ENCODE results near the gene FHIP1B.
"Not testable (repeated sequence)": the region's sequence is repeated elsewhere in the genome, so short reads cannot be mapped to it uniquely, and the experiment has no call there.

The FHIP1B gene

GRCh38 chr11:6234387-6235107, at the start of gene FHIP1B:
Gene FHIP1B (minus strand): TSS chr11:6234636. CDS start chr11:6224516, 10,120 bp downstream.
- DNase-seq = peak; percentile 91

DNA sequence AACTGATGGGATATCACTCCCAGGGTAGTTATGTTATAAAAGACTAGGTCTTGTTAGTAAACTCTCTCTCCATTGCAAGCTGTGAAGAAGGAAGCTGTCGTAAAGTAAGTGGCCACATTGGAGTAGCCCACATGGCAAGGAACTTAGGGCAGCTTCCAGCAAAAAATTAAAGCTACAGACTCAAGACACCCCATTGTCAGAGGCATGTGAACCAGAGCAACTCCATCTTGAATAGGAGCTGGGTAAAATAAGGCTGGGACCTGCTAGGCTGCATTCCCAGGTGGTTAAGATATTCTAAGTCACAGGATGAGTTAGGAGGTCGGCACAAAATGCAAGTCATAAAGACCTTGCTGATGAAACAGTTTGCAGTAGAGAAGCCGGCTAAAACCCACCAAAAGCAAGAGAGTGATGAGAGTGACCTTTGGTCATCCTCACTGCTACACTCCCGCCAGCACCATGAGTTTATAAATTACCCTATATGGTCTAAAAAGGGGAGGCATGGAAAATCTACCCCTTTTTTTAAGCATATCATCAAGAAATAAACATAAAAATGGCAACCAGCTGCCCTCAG, 49.1 kb upstream of the FHIP1B start:
- no peak for DNase-seq

- not testable (repeated sequence) for DNase-seq
Measured at GRCh38 chr11:6280809-6281208, 46.4 kb upstream of the FHIP1B start.

- DNase-seq = no peak
Measured at GRCh38 chr11:6273188-6273587, 38.8 kb upstream of the FHIP1B start.

DNA sequence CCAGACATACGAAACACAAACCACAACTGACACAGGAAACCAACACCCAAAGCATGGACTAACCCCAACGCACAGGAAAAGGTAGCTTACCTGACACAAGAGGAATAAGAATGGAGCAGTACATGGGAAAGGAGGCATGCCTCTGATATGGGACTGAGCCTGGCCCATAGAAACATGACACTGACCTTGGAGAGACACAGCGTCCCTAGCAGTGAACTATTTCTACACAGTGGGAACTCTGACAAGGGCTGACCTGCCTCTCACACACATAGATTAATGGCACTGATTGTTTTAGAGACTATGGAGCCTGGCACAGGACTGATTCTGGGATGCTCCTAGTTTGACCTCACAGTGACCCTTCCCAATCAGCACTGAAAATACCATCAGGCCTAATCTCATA, 37.2 kb upstream of the FHIP1B start:
- no peak for DNase-seq

DNA sequence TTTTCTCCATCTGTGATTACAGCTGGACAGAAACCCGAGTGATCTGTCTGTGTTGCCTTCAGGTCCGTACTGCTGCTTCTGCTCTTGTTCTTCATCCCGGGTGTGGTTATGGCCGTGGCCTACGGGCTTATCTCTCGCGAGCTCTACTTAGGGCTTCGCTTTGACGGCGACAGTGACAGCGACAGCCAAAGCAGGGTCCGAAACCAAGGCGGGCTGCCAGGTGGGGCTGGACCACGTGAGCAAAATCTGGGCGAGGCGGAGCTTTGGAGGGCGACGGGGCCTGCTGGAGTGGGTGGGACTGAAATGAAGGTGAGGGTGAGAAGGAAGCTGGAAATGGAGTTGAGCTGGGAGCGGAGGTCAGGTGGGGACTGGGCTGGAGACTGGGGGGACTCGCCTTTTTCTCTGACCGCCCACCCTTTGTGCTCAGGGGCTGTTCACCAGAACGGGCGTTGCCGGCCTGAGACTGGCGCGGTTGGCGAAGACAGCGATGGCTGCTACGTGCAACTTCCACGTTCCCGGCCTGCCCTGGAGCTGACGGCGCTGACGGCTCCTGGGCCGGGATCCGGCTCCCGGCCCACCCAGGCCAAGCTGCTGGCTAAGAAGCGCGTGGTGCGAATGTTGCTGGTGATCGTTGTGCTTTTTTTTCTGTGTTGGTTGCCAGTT, 36.3 kb upstream of the FHIP1B start:
- DNase-seq = no peak

DNA sequence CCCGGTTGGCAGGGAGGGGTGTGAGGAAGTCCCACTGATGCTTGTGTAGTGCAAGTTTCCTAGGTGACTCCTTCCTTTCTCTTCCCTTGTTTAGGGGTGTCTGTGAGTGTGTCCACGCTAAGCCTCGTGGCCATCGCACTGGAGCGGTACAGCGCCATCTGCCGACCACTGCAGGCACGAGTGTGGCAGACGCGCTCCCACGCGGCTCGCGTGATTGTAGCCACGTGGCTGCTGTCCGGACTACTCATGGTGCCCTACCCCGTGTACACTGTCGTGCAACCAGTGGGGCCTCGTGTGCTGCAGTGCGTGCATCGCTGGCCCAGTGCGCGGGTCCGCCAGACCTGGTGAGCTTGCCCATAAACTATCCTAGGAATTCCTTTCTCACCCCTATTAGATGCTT, 35.6 kb upstream of the FHIP1B start:
- no peak for DNase-seq

DNA sequence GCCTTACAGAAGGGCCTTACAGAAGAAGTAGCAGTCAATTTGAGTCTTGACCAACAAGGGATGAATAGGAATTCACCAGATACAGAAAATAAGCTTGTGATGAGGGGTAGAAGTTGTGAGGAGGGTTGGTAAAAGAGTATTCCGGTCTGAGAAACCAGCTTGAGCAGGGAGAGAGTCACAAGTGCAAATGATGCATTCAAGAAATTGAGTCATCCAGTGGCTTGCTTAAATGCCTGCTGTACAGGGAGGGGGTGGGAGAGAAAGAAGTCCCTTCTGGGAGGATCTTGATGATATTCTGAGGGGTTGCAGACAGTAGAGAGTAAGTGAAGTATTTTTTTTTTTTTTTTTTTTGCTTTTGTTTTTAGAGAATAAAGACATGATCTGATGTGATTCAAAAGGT, 34.4 kb upstream of the FHIP1B start:
- no peak for DNase-seq

DNA sequence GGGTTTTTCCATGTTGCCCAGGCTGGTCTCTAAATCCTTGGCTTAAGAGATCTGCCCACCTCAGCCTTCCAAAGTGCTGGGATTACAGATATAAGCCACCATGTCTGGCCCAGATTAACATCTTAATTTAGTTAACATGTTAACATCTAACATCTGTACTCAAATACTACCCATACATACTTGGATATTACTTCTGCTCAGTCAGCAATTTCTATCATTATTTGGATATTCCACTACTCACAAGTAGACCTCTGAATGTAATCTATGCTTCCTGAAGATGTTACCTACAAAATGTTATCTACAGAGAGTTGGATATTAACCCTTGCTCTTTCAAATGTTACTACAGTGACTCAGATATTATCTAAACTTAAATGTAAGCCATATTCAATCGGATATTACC, 29.2 kb upstream of the FHIP1B start:
- DNase-seq = no peak

DNA sequence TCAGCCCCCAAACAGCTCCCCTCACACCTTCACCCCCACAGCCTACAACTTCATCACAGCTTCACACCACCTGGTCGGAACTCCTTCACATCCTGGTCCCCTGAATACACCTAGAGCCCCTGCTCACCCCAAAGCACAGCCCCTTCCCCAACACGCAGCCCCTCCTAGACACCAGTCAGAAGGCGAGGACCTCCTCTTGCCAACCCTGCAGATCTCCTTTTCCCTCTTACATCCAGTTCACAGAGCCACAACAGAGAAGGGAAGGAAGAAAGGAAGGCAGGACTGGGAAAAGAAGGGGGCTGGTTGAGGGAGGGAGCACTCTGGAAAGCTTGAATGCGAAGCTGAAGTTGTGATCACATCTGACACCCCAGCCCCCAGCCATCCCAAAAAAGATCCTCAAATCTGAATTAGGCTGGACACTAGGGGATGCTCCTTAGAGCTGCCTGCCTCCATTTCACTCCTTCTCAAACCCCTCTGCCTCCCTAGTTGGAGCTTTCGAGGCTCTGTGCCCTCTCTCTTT, 25.8 kb upstream of the FHIP1B start:
- no peak for DNase-seq

- no peak for DNase-seq
Measured at GRCh38 chr11:6258571-6259081, 24.2 kb upstream of the FHIP1B start.

DNA sequence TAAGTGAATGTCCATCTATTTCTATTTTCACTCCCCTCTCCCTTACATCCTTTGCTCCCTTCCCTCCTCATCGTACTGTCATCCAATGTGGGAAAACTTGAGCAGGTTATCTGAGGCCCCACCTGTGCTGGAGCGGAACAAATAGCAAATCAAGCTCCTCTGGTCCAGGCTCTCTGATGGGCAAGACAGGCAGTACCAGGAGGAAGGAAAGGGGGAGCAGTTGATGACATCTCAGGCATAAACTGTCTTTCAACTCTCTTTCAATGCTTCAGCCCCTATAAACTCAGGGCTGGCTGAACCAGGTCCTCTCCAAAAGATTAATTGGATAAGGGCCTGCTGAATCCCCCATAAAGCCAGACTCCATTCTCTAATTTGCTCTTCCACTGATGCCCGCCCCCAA, 23.7 kb upstream of the FHIP1B start:
- DNase-seq = no peak

GRCh38 chr11:6253197-6253596, 18.8 kb upstream of the FHIP1B start:
- DNase-seq = no peak

DNA sequence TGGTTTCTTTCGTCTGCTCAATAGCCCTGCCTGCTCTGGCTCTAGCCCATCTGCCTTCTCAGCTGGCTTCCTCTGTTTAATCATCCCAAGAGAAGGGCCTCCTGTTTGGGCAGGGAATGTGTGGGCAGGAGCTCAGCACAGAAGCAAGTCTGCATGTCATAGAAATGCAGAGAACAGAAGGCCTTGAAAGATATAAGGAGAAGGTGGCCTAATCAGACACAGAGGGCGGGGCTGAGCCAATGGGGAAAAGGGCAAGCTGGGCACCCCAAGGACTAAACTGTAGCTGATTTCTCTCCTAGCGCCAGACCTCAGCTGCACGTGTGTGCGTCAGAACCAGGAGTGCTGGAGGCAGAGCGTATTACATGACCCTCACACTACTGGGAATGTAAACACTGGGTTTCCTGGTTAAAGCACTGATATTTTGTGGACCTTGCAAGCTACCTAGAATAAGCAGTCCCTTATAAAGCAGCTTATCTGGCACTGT, 17.6 kb upstream of the FHIP1B start:
- no peak for DNase-seq

DNA sequence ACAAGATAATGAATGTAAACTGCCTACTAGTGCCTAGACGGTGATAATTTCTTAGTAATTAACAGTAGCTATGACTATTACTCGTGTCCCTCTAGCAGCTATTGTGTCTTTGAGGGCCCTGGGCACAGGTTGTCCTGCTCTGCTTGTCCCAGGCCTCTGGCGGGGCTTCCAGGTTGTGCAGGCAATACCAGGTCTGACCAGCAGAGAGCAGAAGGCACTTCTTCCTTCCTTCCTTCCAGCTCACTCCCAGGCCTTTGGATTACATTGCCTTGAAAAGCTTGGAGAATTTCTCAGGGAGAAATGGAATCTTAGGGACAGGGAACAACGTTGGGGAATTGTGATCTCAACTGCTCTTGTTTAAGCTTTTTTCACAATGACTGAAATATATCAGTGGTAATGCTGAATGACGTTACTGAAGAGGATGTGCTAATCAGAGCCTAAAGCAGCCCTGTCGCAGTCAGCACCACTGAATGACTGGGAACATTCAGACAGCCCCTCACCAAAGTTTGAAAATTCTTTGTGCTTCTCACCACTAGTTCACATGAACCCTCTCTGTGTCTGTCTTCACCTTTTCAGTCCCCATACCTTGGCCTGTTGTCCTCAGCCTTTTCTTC, 16.8 kb upstream of the FHIP1B start:
- DNase-seq = no peak

- DNase-seq = no peak
Measured at GRCh38 chr11:6249770-6250555, 15.5 kb upstream of the FHIP1B start.

DNA sequence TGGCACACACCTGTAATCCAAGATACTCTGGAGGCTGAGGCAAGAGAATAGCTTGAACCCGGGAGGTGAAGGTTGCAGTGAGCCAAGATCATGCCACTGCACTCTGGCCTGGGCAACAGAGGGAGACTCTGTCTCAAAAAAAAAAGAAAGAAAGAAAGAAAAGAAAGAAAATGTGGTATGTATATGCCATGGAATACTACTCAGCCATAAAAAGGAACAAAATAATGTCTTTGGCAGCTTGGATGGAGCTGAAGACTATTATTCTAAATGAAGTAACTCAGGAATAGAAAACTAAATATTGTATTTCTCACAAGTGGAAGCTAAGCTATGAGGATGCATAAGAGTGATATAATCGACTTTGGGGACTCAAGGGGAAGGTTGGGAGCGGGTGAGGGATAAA, 14.5 kb upstream of the FHIP1B start:
- not testable (repeated sequence) for DNase-seq

- no peak for DNase-seq
Measured at GRCh38 chr11:6248248-6248647, 13.8 kb upstream of the FHIP1B start.

DNA sequence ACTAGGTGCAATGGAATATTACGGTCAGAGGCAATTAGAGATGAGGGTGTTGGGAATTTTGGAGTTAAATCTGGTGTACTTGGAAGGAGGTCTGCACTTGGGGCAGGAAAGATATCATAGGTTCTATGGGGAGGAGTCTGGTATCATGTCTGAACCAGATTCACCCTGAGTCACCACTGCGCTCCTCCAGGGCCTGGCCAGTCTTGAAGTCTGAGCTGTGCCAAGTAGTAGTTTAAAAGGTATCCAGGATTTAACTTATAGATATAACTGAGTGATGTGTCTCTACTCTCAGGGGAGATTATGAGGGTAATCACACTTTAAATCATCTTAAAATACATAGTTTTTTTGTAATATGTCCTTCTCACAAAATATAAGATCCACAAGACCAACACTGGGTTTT, 11.1 kb upstream of the FHIP1B start:
- DNase-seq = no peak

GRCh38 chr11:6241316-6241715, 6.9 kb upstream of the FHIP1B start:
- DNase-seq = no peak

GRCh38 chr11:6240781-6241180, 6.3 kb upstream of the FHIP1B start:
- no peak for DNase-seq

- DNase-seq = no peak
Measured at GRCh38 chr11:6240139-6240538, 5.7 kb upstream of the FHIP1B start.
